GM12874 (cell line): ENCODE data around the gene AVPR1A.

Experiments
- TF ChIP-seq, protein P1 (sequence below): IDR thresholded peaks from 2 replicates; pipeline ENCODE4 v1.5.1; 2011; ENCODE audit warnings: low read depth, mild to moderate bottlenecking, control low read depth, low read length, moderate library complexity; ENCODE audit not compliant: insufficient read depth

Gene AVPR1A

DNA sequence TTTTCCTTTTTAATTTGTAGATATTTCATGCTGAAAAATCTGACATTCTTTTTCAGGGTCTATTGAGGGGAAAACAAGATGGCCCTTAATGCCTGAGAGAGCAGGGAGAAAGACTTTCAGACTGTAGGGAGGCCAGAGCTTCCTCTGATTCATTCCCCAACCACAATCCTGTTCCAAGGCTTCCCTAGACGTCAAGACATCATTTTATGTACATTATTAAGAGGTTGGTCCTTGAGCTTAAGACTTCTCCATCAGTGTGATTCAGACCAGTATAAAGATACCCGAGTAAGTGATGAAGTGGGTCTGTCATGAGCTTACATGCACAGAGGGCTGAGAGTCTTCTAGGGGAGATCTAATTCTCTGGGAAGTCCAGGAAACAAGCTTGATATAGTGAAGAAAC is 57.3 kb downstream of the AVPR1A start:
- TF ChIP-seq, protein P1, sequence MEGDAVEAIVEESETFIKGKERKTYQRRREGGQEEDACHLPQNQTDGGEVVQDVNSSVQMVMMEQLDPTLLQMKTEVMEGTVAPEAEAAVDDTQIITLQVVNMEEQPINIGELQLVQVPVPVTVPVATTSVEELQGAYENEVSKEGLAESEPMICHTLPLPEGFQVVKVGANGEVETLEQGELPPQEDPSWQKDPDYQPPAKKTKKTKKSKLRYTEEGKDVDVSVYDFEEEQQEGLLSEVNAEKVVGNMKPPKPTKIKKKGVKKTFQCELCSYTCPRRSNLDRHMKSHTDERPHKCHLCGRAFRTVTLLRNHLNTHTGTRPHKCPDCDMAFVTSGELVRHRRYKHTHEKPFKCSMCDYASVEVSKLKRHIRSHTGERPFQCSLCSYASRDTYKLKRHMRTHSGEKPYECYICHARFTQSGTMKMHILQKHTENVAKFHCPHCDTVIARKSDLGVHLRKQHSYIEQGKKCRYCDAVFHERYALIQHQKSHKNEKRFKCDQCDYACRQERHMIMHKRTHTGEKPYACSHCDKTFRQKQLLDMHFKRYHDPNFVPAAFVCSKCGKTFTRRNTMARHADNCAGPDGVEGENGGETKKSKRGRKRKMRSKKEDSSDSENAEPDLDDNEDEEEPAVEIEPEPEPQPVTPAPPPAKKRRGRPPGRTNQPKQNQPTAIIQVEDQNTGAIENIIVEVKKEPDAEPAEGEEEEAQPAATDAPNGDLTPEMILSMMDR: no peak

DNA sequence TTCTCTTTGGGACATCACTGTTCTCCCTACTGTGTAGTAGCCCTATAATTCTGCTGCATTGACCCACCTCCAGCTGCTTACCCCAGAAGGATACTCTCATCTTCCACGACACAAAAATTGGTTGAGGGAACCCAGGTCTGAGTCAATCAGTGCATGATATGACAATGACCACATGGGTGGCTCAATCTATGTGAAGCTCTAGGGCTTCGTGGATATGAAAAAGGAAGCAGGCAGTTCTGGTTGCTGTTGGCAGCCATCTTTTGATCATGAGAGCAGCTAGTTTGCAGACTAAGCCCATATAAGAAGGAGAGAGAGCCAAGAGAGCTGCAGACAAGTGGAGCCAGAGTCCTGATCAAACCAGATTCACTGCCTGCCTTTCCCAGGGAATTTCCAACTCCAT is 57.9 kb downstream of the AVPR1A start:
- TF ChIP-seq, protein P1: no peak
